Lower leg skin (tissue), 4 donors: ENCODE data around the gene CLEC16A. TPM values are rescaled to one million over a fixed set of nuclear protein-coding genes. Genes with fewer than 3 reads are reported as not detected.

ENCODE experiments used
- DNase-seq, 2 donors: peaks; one replicate each; pipeline ENCODE4 v3.0.0-alpha.2; 2019; ENCODE audit warnings: low spot score in 2 of 2
- H3K4me3 ChIP-seq: fragments of 200-600 bp; sonication (generic); 2 replicates; pipeline ENCODE4 v1.5.1; 2017; ENCODE audit warnings: mild to moderate bottlenecking, low read depth; ENCODE audit not compliant: poor library complexity, severe bottlenecking
- CTCF ChIP-seq, 3 donors: fragments of 450-650 bp; IDR thresholded peaks; one replicate each; pipeline ENCODE4 v1.5.1; 2016; ENCODE audit warnings: antibody characterized with exemption in 3 of 3, mild to moderate bottlenecking in 3 of 3, moderate library complexity in 2 of 3
- POLR2A ChIP-seq, 2 donors: fragments of 450-650 bp; IDR thresholded peaks; one replicate each; pipeline ENCODE4 v1.6.1; 2016 to 2017; ENCODE audit warnings: antibody characterized with exemption in 2 of 2, mild to moderate bottlenecking in 1 of 2, moderate library complexity in 1 of 2
- WGBS, 2 donors: methylation state at CpG; one replicate each; pipeline ENCODE4 v1.1.5; 2018; 5-methylcytosine and 5-hydroxymethylcytosine counted together
- intact Hi-C: fragments of 100-400 bp; cut with DNase I; formaldehyde crosslinking; loops from one replicate; pipeline ENCODE4 v1.15.0; 2023; ENCODE audit warnings: low total_unique reads
- total RNA-seq, 4 donors: library from RNA; depleted of rRNA; stranded (reverse); fragments of >200 nt; gene quantifications; one replicate each; pipeline ENCODE4 v1.1.0, GENCODE V29; 2016

The CLEC16A gene
- total RNA-seq, 4 donors from 2014 or later, result 26.8 to 30.0 (median 29.5) TPM

GRCh38 chr16:11211977-11212797 is 267.8 kb downstream of the CLEC16A start:
- intact Hi-C loops, result no loop called here
- H3K4me3 ChIP-seq, result no peak overlapping the region
- DNase-seq, result no peak
- WGBS, 2 donors, result 49 to 53% methylated on average over 16 of the region's 16 CpGs
- TF ChIP-seq CTCF (IDR thresholded peaks at IDR 0.05), result no peak
- no peak for TF ChIP-seq POLR2A (IDR thresholded peaks at IDR 0.05)

GRCh38 chr16:11212798-11213196 is 268.4 kb downstream of the CLEC16A start:
- intact Hi-C loops, result no loop called here
- DNase-seq, result no peak
- 50 to 69% methylated on average over 15 of the region's 16 CpGs for WGBS, 2 donors
- H3K4me3 ChIP-seq, result no peak overlapping the region
- TF ChIP-seq POLR2A (IDR thresholded peaks at IDR 0.05), result no peak
- no peak for TF ChIP-seq CTCF (IDR thresholded peaks at IDR 0.05)

GRCh38 chr16:11213373-11213772 is 269.0 kb downstream of the CLEC16A start:
- TF ChIP-seq CTCF (IDR thresholded peaks at IDR 0.05), result no peak
- no peak for TF ChIP-seq POLR2A (IDR thresholded peaks at IDR 0.05)
- WGBS, 2 donors, result 53 to 95% methylated on average over 3 to 4 of the region's 5 CpGs
- DNase-seq, result no peak
- no peak overlapping the region for H3K4me3 ChIP-seq
- intact Hi-C loops, result no loop called here

- H3K4me3 ChIP-seq, result no peak overlapping the region
- WGBS, 2 donors, result 89 to 91% methylated on average over 7 of the region's 7 CpGs
- intact Hi-C loops, result no loop called here
- DNase-seq, result no peak
- TF ChIP-seq POLR2A (IDR thresholded peaks at IDR 0.05), result no peak
- no peak for TF ChIP-seq CTCF (IDR thresholded peaks at IDR 0.05)
These were observed 269.4 kb downstream of the CLEC16A start for GRCh38 chr16:11213799-11214198.

GRCh38 chr16:11215935-11216556 is 271.7 kb downstream of the CLEC16A start:
- WGBS, 2 donors, result 83 to 86% methylated on average over 3 of the region's 3 CpGs
- intact Hi-C loops, result no loop called here
- no peak for TF ChIP-seq POLR2A (IDR thresholded peaks at IDR 0.05)
- no peak for TF ChIP-seq CTCF (IDR thresholded peaks at IDR 0.05)
- no peak overlapping the region for H3K4me3 ChIP-seq
- no peak for DNase-seq
